ENCODE measurements around the gene PYY.

DNA sequence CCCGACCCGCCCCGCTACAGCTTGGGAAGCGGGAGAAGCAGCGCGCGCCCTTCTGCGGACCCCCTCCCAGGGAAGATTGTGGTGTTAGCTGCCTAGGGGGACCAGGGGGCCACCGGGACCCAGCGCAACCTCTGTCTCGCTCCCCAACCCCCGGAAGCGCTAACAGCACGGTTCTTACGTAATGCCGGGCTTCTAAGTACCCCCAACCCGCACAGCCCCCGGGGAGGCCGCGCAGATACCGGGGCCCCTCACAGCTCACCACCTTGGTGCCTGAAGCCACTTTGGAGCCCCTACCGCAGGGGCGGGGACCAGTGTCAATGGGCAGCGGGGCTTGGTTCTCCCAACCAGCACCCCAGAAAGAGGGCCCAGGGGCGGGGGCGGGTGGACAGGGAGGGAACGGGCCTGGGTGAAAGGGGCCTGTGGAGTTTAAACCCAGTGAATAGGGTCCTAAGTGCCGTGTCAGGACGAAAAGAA, 46.8 kb downstream of the PYY start:
- TF ChIP-seq POLR2AphosphoS5 (IDR thresholded peaks at IDR 0.05; ENCODE audit: low read depth, low read length) (no peak), TAF1 (IDR thresholded peaks at IDR 0.05; ENCODE audit: borderline replicate concordance, insufficient read depth, low read length) (no peak), FOXP2 (optimal IDR thresholded peaks at IDR 0.05; ENCODE audit: borderline replicate concordance, extremely low read depth, extremely low read length, insufficient read depth) (no peak)
